Activated CD4-positive, alpha-beta T cell treated with anti-CD3 and anti-CD28 coated beads for 48 hours (primary cell): ENCODE results near the gene AUNIP.

Source experiments
- DNase-seq: peaks from one replicate; pipeline ENCODE4 v3.0.0-alpha.2; 2020

AUNIP gene, protein sequence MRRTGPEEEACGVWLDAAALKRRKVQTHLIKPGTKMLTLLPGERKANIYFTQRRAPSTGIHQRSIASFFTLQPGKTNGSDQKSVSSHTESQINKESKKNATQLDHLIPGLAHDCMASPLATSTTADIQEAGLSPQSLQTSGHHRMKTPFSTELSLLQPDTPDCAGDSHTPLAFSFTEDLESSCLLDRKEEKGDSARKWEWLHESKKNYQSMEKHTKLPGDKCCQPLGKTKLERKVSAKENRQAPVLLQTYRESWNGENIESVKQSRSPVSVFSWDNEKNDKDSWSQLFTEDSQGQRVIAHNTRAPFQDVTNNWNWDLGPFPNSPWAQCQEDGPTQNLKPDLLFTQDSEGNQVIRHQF

DNA sequence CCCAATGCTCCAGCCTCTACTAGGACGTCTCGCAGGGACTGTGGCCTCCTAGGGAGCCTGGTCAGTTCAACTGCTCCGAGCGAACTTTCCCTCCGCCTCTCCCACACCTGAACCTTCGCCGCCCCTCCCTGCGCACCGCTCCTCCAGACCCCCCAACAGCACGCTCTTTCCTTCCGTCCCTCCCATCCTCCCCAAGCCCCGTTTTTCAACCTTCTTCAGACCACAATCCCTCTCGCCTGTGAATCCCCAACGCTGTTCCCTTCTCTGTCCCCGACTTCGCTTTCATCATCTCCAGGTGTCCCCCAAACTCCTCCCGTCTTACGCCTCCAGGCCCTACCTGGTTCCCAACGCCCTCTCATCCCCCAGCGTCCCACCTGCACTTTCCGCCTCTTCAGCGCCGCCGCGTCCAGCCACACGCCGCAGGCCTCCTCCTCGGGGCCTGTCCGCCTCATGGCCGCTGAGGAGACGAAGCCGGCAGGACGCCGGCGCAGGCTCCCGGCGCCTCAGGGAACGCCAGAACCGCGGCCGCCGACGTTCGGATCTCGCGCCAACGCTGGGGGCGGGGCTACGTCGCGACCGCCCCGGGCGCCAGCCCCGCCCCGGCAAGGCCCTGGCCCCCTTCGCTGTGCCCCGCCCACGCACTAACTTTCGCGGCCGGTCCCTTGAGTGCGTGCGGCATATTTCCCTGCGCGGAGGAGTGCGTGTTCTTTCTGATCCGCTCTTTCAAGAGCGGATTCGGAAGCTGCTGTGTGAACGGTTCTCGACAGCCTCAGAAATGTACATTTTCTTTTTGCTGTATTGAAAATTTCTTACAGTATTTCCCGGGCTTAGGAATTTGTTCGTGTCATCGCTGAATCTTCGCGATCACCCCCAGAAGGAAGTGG is at the start of gene AUNIP:
TSS of gene AUNIP (minus strand) at position 552 of the 884 bp plus-strand sequence. CDS start at position 452, 100 bp downstream.
- DNase-seq = peak; percentile 95

GRCh38 chr1:25909040-25909439 is 49.8 kb upstream of the AUNIP start:
- DNase-seq = no peak

DNA sequence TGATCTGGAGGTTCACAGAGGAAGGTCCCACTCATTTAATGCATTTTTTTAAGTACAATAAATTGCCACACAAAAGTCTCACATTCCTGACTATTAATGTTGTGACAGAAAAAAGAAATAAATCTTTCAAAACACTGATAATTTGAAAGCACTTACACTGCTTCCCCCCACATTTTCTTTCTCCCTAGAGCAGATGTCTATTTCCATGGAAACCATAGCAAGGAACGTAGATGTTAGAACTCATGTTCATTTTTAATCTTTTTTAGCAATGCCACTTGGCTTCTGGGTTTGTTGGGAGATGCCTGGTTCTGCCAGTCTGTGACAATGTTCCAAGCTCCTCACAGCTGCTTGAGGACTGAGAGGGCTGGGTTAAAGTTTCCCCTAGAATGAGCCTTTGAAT is 48.9 kb upstream of the AUNIP start:
- DNase-seq = no peak

DNA sequence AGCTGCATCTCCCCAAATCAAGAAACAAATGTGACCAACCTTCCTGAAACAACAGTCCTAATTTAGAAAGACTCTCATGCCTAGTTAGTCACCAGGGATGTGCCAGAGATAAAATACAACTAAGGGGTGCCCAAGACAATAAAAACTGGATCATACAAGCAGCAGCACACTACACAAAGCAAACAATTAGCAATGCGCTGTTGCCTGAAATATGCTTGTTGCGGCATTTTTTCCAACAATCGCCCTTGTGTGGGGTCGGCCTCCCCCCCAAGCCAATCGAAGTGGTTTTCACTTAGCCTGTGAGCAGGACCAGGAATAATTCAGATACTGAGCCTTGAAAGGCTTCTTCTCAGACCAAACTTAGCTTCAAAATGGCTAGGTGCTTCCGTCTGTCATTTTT is 48.3 kb upstream of the AUNIP start:
- DNase-seq = no peak

DNA sequence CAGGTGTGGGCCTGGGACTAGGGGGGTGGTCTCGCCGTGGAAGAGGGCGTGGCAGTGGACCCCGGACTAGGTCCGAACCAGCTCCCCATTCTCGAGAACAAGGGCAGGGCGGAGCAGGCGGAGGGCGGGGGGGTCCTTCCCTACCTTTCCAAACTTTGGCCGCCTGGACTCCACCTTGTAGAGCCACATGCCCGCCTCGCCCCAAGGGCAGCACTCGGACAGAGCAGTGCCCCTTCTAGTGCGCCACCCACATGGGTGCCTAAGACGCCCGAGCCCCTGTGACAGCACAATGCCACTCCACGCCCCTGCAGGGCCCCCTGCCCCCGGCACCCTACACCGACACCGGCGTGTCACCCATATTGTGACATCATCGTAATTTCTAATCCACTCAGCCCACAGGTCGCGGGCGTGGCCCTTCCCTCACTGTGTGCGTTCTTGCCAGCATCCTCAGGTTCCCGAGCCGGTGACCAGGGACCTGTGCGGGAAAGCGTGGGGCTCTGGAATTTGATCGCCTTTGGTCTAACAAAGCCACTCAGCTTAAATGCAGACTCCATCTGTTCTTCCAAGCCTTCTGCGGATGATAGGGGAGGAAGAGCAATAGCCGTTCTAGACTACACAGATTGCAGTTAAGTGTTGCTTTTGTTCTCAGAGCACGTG is 47.5 kb upstream of the AUNIP start:
- peak; percentile 40 for DNase-seq

DNA sequence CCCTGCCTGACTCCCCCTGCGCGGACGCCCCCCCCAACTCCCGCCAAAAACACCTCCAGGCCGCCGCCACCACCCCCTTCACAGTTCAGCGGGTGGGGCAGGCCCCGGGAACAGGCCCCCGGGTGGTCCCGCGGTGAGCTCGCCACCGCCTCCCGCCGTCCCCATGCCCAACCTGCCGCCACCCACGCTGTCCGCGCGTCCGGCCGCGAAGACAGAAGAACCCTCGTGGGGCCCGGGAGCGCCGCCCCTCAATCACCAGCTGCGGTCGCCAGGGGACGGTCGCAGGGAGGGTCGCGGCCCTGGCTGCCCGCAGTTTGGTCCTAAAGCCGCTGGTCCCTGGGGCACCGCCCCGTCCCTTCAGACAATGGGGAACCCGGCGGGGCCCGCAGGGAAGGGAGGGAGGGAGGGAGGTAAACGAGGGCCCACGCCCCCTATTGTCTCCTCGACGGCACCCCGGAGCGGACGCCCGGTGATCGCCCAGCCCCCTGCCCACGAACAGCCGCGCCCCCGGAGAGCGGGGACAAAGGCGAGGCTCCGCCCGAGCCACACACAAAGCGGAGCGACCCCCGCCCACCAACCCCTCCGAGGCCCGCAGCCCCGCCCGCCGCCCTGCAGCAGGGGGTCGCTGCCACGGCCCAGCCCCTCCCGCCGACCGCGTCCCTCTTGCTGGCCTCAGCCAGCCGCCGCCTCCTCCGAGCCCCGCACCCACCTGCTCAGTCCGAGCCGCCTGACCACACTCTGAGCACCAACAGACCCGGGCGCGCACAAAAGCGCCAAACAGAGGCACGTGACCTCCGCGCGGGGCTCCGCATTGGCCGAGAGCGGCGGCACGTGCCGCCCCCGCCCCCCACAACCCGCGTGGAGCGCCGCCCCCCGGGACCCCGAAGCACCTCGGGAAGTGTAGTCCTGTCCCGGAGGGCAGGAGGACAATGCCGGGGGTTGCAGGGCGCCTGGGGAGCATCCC is 46.7 kb upstream of the AUNIP start, which contains the start of gene STMN1:
TSS of gene STMN1 (minus strand) at position 740 of the 964 bp plus-strand sequence. CDS start 1,743 bp downstream, outside the sequence.
- peak; percentile 95 for DNase-seq

- DNase-seq = peak; percentile 98
Measured at GRCh38 chr1:25904943-25905679, 45.9 kb upstream of the AUNIP start.

GRCh38 chr1:25903986-25904385 is 44.7 kb upstream of the AUNIP start:
- no peak for DNase-seq

DNA sequence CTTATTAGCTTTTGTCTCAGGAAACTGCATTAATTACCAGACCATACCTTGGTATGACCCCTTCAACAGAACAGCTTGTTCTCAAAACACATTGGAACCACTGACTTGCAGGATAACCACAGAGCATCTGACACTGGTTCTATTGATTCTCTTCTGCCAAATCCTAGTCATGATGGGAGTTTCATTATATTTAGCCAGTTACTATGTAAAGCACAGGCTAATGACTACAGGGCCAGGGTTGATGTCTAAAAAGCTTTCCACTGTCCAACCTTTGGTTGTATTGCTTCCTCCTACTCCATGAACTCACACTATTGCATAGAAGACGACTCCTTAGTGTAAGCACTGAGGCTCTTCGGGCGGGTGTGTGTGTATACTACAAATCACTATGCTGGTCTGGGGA is 43.2 kb upstream of the AUNIP start:
- no peak for DNase-seq

- DNase-seq = no peak
Measured at GRCh38 chr1:25900219-25900618, 41.0 kb upstream of the AUNIP start.

GRCh38 chr1:25899792-25900191 is 40.5 kb upstream of the AUNIP start:
- DNase-seq = no peak

DNA sequence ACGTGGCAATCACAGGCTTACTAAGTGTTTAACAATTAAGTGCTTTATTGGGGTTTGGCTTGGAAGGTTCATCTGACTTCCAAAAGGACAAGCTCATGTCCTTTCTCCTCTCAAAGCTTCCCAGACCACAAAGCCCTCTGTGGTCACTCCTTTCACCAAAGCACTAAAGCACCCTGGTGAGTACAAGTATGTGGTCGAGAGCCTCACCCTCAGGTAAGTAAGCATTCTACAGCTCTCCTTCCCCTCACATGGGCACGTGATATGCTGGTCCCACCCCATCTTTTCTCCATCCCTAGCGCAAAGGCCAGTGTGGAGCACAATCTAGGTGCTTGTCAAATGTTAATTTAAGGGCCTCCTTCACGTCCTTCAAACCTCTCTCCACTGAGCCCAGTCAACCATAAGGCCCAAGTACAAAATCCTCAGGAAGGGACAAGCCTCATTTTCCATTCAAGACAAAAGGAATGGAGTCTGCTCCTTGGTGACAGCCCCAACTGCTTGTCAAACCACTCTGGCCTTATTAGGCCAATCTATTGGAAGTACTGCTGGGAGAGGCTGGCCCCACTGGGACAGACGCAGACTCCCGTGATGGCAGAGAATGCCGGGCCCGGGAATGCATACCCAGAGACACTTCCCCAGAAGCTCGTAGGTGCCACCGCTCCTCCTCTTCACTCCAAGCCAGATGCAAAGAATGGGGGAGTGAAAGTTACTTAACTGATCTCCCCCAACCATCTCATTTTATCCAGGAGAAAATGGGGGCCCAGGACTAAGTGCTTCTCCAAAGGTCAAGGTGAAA is 39.2 kb upstream of the AUNIP start:
- no peak for DNase-seq

GRCh38 chr1:25897754-25898153 is 38.5 kb upstream of the AUNIP start:
- no peak for DNase-seq

GRCh38 chr1:25896266-25896665 is 37.0 kb upstream of the AUNIP start:
- DNase-seq = no peak

GRCh38 chr1:25895365-25895990 is 36.2 kb upstream of the AUNIP start:
- DNase-seq = peak; percentile 92

DNA sequence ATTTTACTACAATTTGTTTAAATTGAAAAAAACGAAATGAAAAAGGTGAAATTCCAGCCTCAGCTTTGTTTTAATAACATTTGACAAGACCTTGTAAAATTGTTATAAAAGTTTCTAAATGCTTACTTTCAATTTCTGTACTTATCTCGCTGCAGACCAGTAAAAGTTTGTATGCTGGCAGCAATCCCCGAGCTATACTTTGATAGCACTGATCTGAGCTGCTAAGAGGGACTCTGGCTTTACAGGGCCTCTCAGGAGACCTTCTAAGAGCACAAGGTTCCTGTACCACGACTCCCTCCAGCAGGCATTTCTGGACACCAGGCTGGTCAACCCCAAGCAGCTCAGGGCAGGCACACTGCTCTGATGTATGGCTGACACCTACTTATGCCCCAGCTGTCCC is 33.9 kb upstream of the AUNIP start:
- DNase-seq = no peak

- DNase-seq = no peak
Measured at GRCh38 chr1:25891606-25892005, 32.3 kb upstream of the AUNIP start.

DNA sequence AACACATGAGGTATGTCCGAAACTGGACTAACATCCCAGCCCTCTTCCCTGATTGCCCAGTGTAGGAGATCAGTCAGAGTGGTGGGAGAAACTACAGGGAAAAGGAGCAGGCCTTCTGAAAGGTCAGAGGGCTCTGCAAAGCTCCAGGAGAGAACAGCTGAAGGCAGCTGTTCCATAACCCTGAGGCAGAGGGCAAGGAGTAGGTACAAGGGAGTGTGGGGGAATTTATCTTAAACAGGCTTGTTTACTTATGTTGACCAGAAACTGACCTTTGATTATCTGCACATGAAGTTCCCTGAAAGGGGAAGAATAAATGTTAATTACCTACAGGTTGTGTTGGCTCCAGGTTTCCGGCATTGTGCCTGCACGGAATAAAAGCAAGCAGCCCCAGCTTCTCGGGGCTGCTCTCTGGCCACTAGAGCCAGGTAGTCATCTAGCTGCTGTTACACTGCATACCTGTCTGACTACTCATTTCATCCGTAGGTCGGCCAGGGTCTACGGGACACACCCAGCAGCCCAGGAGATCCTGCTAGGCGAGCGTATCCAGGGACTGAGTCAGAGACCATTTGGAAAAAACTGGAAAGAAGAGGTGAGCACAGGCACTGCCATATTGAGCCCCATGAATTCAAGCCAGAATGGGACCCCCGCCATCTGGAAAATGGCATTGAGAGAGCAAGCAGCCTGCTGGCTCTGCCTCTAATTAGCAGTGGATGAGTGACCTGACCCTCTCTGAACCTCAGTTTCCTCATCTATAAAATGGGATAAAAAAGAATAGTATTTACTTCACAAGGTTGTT is 31.2 kb upstream of the AUNIP start:
- no peak for DNase-seq

GRCh38 chr1:25889470-25889869 is 30.2 kb upstream of the AUNIP start:
- no peak for DNase-seq
